ENCODE results near the gene PKN1. TPM values are rescaled to one million over a fixed set of nuclear protein-coding genes. Genes with fewer than 3 reads are reported as not detected.

Gene PKN1
- total and polyA plus RNA-seq, 9 of the 15 experiments (the other 6 are each of a cell fraction or from before 2014, with no cell fraction given): 0.30 to 228 (median 77.5) TPM

GRCh38 chr19:14517840-14518505, 84.9 kb downstream of the PKN1 start, which contains the start of gene DNAJB1 (continued):
- no peak for TF ChIP-seq DDX20 (tag; IDR thresholded peaks at IDR 0.05; ENCODE audit: low read depth)
- TF ChIP-seq HOMEZ (CRISPR knock-in tag; IDR thresholded peaks at IDR 0.05): no peak
- TF ChIP-seq ZNF253 (CRISPR knock-in tag; conservative IDR thresholded peaks at IDR 0.05): no peak
- TF ChIP-seq HDGF (IDR thresholded peaks at IDR 0.05): no peak
- TF ChIP-seq ZBTB11 (CRISPR knock-in tag; IDR thresholded peaks at IDR 0.05): peak in 1 of 3 experiments; percentile 64; a peak in 4 of 6 replicates
- 0 out of 2 replicates have a peak, but pooled peaks have one; percentile 13 for TF ChIP-seq EGR1 (conservative IDR thresholded peaks at IDR 0.05)
- TF ChIP-seq ZBTB1 (CRISPR knock-in tag; IDR thresholded peaks at IDR 0.05; ENCODE audit: borderline replicate concordance, low read depth): peak; percentile 76; the same call in 1 of the 2 replicates
- TF ChIP-seq ETS1 (conservative IDR thresholded peaks at IDR 0.05; ENCODE audit: control insufficient read depth, low read depth, low read length): peak; percentile 82
- TF ChIP-seq PBX2 (CRISPR knock-in tag; IDR thresholded peaks at IDR 0.05; ENCODE audit: low read depth): no peak
- no peak for TF ChIP-seq PBX2 (tag; conservative IDR thresholded peaks at IDR 0.05; ENCODE audit: low read depth)
- TF ChIP-seq SMAD3 (CRISPR knock-in tag; conservative IDR thresholded peaks at IDR 0.05): no peak
- TF ChIP-seq DEAF1 (CRISPR knock-in tag; IDR thresholded peaks at IDR 0.05): no peak
- TF ChIP-seq GABPB1 (CRISPR knock-in tag; IDR thresholded peaks at IDR 0.05): peak; percentile 82
- no peak for TF ChIP-seq MITF (IDR thresholded peaks at IDR 0.05)
